ENCODE results near the gene SMARCAL1. TPM values are rescaled to one million over a fixed set of nuclear protein-coding genes. Genes with fewer than 3 reads are reported as not detected.

The SMARCAL1 gene
- total RNA-seq, result 15.3 and 16.2 TPM in 2 replicates

DNA sequence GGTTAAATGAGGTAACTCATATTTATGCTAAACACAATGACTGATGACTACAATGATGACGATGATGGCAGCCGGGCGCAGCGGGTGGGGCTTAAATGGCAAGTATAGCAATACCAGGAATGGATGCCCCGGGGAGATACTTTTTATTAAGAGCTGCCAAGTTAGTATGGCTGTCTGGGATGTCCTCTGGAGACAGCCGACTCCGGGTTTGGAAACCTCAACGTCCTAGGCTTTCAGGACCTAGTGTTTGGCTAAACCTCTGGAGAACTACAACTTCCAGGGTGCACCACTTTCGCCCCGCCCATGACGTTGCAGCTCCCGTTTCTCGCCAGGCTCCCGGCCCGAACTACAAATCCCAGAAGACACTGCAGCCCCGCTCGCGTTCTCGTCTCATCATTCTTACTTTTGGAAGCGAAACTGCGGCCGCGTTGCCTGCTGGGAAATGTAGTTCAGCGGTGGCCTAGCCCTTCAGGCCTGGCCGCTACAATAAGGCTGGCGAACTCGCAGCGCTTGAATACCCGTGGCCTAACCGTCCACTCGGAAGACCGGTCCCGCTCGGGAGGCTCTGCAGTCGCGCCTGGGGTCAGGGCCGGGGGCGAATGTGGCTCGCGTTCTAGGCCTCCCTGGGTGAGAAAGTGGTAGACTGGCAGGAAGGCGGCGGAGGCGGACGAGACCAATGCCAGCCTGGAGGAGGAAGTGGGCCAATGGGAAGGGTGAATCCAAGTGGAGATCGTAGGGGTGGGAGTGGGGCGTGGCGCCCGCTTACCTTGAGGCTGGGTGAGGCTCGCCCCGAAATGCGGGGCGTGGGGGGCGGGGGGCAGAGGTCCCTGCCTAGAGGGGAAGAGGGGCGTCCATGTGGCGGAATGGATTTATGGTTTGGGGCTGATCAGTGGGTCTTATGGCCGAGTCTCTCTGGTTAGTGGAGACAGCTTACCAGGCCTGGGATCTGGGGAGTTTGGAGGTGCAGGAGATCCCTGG is at the start of gene SMARCAL1:
TSS of gene SMARCAL1 (plus strand) at position 463 of the 978 bp plus-strand sequence. CDS start 2,221 bp downstream, outside the sequence.

DNA sequence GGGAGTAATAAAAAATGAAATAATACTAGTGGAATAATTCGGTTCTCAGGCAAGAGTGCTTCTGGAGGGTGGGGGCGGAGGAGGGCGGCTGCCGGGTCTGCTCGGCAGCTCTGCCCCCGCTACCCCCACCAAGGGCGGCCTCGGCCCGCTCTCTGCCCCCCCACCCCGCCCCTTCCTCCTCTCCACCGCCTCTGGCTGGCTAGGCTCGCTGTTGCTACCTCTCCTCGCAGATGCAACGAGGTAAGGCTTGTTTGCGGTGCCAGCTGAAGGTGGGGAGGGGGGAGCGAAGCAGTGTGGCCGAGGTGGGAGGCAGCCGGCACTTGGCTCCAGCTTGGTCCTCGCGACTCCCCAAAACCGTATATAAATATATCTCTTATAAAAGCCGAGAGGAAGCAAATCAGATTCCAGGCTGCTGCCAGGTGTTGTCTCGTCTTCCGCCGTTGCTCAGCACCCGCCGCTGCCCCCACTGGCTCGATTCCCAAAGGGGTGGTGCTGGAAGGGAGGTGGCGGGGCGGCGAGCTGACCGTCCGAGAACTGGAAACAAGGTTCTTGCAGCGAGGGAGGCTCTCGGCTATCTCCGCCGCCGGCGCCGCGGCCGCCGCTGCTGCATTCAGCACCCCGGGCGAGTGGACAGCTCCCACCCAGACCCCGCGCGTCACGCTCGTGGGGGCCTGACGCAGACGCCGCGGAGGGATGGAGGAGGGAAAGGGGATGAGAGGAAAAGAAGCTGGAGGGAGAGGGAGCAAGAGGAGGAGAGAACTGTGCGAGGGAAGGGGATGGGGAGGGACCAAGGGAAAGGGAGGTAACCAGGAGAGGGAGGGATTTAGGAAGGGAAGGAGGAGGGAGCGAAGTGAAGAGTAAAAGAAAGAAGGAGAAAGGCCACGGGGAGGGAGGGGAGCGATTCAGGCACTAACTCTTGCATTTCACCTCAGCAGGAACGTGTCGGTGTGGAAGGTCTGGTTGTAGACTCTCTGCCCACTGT is 40.3 kb upstream of the SMARCAL1 start, which contains the start of gene MARCHF4:
TSS of gene MARCHF4 (minus strand) at position 763 of the 982 bp plus-strand sequence. CDS start 2,223 bp downstream, outside the sequence.

DNA sequence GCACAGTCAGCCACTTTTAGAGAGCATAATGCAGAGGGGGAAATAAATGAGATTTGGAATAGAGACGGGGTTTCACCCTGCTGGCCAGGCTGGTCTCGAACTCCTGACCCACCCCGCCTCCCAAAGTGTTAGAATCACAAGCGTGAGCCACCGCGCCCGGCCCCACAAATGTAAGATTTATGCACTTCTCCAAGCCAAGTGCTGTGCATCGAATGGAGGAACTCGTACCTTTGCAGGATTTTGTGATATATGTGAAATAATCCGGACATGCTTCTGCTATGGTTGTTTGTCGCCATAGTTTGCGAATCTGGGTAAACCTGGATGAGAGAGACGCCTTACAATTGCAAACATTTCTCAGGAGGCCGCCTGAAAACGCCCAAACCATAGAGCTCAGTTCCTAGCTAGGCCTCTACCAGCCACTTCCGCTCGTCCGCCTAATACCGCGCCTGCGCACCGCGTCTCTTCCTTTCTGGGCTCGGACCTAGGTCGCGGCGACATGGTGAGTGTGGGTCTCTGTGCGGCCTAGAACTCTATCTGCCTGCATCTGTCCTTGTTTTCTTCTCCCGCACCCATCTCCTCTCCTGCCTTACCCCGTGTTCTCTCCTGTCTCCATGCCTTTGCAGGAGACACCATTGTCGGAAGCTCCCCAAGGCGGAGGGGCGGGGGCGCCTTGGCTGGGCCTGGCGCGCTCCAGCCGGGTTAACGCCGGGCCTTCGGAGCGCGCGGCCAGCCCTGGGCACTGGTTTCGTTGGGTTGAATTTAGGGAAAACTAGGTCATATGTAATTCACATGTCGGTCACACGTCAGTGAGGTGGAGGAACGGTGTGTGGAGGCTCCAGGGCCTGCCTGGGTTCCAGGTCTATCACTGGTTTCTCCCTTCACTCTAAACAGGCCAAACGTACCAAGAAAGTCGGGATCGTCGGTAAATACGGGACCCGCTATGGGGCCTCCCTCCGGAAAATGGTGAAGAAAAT is 86.4 kb downstream of the SMARCAL1 start, which contains the start of gene RPL37A:
TSS of gene RPL37A (plus strand) at position 466 of the 974 bp plus-strand sequence. CDS start at position 497, 31 bp downstream.

Other genes with a start within 250 kb of the SMARCAL1 start
- under 0.01 and 0.32 TPM in 2 replicates for gene MARCHF4, start 40.0 kb upstream of the SMARCAL1 start, total RNA-seq
- 3,954 and 5,094 TPM in 2 replicates for gene RPL37A, start 86.4 kb downstream of the SMARCAL1 start, total RNA-seq
- 2.0 and 2.1 TPM in 2 replicates for gene IGFBP2, start 220.9 kb downstream of the SMARCAL1 start, total RNA-seq